HCT116 (cell line): ENCODE data around the gene TTLL11. TPM values are rescaled to one million over a fixed set of nuclear protein-coding genes. Genes with fewer than 3 reads are reported as not detected.

Experiments
- ATAC-seq: fragments of 200-7000 bp; cut with Tn5 transposase; 2 replicates; pipeline ENCODE4 v1.9.1; 2020; ENCODE audit warnings: mild to moderate bottlenecking, moderate library complexity
- BruUV-seq: library from RNA; stranded (reverse); fragments of 400-500 nt; replicated peaks from 2 replicates; lab custom pipeline; 2021; lab: Mats Ljungman, UMichigan
- CTCF ChIA-PET: fragments of 300-600 bp; sonication (Branson Sonifier 250); formaldehyde crosslinking; loops from one replicate; lab custom pipeline; 2021; ENCODE audit warnings: antibody characterized with exemption; lab: Charles Lee
- POLR2A ChIA-PET: fragments of 300-600, 350-600 bp; sonication (Branson Sonifier 250); formaldehyde crosslinking; loops from one replicate; lab custom pipeline; 2021; ENCODE audit warnings: antibody characterized with exemption; lab: Charles Lee
- RAD21 ChIA-PET, 2 experiments: fragments of 300-600 bp; sonication (Branson Sonifier 250); formaldehyde crosslinking; loops; one replicate each; lab custom pipeline; 2023; ENCODE audit warnings: low total read pairs in 2 of 2; ENCODE audit not compliant: uncharacterized antibody in 2 of 2, unreplicated experiment in 2 of 2, low non-redundant PET in 1 of 2; lab: Charles Lee
- DNase-seq: peaks from one replicate; pipeline ENCODE4 v3.0.0-alpha.2; 2010; ENCODE audit warnings: low read depth, low spot score
- H2AFZ ChIP-seq: fragments of 200-600 bp; shearing (Covaris generic), sonication (generic); 2 replicates; pipeline ENCODE4 v1.6.1; 2017; ENCODE audit warnings: low read depth, mixed run types, mixed read lengths, antibody characterized with exemption, low read length; ENCODE audit not compliant: poor library complexity, severe bottlenecking
- H3K27ac ChIP-seq: 2 replicates; pipeline ENCODE4 v1.5.1; 2012; ENCODE audit warnings: low read depth, low read length
- H3K27me3 ChIP-seq: fragments of 200-600 bp; sonication (generic); 2 replicates; pipeline ENCODE4 v1.6.1; 2016; ENCODE audit warnings: mixed run types, low read length, mixed read lengths; ENCODE audit not compliant: insufficient read depth
- H3K36me3 ChIP-seq, 2 experiments: fragments of 200-500 bp in 1 of 2; fragments of 200-600 bp in 1 of 2; sonication (Bioruptor generic) in 1 of 2; sonication (generic) in 1 of 2; 2 replicates each; pipeline versions ENCODE4 v1.5.1 to v1.6.1; 2014 to 2016; ENCODE audit warnings: low read length in 2 of 2, inconsistent platforms in 1 of 2, mixed read lengths in 1 of 2, mixed run types in 1 of 2; ENCODE audit not compliant: insufficient read depth in 2 of 2, control insufficient read depth in 1 of 2
- H3K4me1 ChIP-seq, 2 experiments: fragments of 200-600 bp in 1 of 2; sonication (generic) in 1 of 2; 2 replicates each; pipeline versions ENCODE4 v1.5.1 to v1.6.1; 2012 to 2017; ENCODE audit warnings: low read length in 2 of 2, inconsistent platforms in 1 of 2, mild to moderate bottlenecking in 1 of 2, mixed read lengths in 1 of 2, mixed run types in 1 of 2, moderate library complexity in 1 of 2; ENCODE audit not compliant: insufficient read depth in 2 of 2, control insufficient read depth in 1 of 2
- H3K4me2 ChIP-seq: fragments of 200-600 bp; sonication (generic); 2 replicates; pipeline ENCODE4 v1.6.1; 2017; ENCODE audit warnings: mixed run types, low read length, mixed read lengths
- H3K4me3 ChIP-seq, 2 experiments: fragments of 200-600 bp in 1 of 2; sonication (generic) in 1 of 2; replicated peaks in 1 of 2; 2 replicates each; pipeline ENCODE4 v1.5.1; 2011 to 2016; ENCODE audit warnings: low read length in 2 of 2, control low read depth in 1 of 2, low read depth in 1 of 2, mild to moderate bottlenecking in 1 of 2, mixed read lengths in 1 of 2, mixed run types in 1 of 2
- H3K79me2 ChIP-seq: fragments of 200-600 bp; sonication (generic); 2 replicates; pipeline ENCODE4 v1.6.1; 2017; ENCODE audit warnings: mild to moderate bottlenecking, mixed run types, low read length, moderate library complexity, mixed read lengths; ENCODE audit not compliant: insufficient read depth
- H3K9ac ChIP-seq: fragments of 200-600 bp; sonication (generic); 2 replicates; pipeline ENCODE4 v1.6.1; 2016; ENCODE audit warnings: low read length, mixed read lengths
- H3K9me2 ChIP-seq: fragments of 200-600 bp; sonication (generic), shearing (Covaris generic); 2 replicates; pipeline ENCODE4 v1.6.1; 2017; ENCODE audit warnings: mixed run types, mild to moderate bottlenecking, moderate library complexity; ENCODE audit not compliant: insufficient read depth
- H3K9me3 ChIP-seq, 2 experiments: fragments of 200-500 bp in 1 of 2; fragments of 200-600 bp in 1 of 2; sonication (Bioruptor generic) in 1 of 2; sonication (generic) in 1 of 2; 2 replicates each; pipeline ENCODE4 v1.6.1; 2014 to 2017; ENCODE audit warnings: low read length in 2 of 2, mixed read lengths in 2 of 2, inconsistent platforms in 1 of 2, low read depth in 1 of 2, mild to moderate bottlenecking in 1 of 2, mixed run types in 1 of 2, moderate library complexity in 1 of 2; ENCODE audit not compliant: control insufficient read depth in 1 of 2, insufficient read depth in 1 of 2
- H4K20me1 ChIP-seq: fragments of 200-600 bp; sonication (generic), shearing (Covaris generic); 2 replicates; pipeline ENCODE4 v1.6.1; 2017; ENCODE audit warnings: mixed run types, mild to moderate bottlenecking, moderate library complexity; ENCODE audit not compliant: insufficient read depth
- ATF3 ChIP-seq: IDR thresholded peaks from 2 replicates; pipeline ENCODE4 v1.6.1; 2012
- CTCF ChIP-seq, 3 experiments: fragments of 200-600 bp in 1 of 3; sonication (generic) in 1 of 3; IDR thresholded peaks in 2 of 3; conservative IDR thresholded peaks in 1 of 3; 2 replicates each; pipeline ENCODE4 v1.5.1; 2012 to 2017; ENCODE audit warnings: low read depth in 2 of 3, low read length in 2 of 3, antibody characterized with exemption in 1 of 3, borderline replicate concordance in 1 of 3, control low read depth in 1 of 3, mild to moderate bottlenecking in 1 of 3, mixed read lengths in 1 of 3, mixed run types in 1 of 3, moderate library complexity in 1 of 3; ENCODE audit not compliant: insufficient read depth in 1 of 3
- EGR1 ChIP-seq: IDR thresholded peaks from 2 replicates; pipeline ENCODE4 v1.6.1; 2012; ENCODE audit warnings: low read depth
- ELF1 ChIP-seq: IDR thresholded peaks from 2 replicates; pipeline ENCODE4 v1.6.1; 2012; ENCODE audit warnings: low read depth, borderline replicate concordance
- EZH2 ChIP-seq: fragments of 200-600 bp; sonication (generic); IDR thresholded peaks from 2 replicates; pipeline ENCODE4 v1.6.1; 2017; ENCODE audit warnings: antibody characterized with exemption, mixed run types
- EZH2phosphoT487 ChIP-seq: fragments of 200-600 bp; IDR thresholded peaks from 2 replicates; pipeline ENCODE4 v1.6.1; 2018; ENCODE audit warnings: antibody characterized with exemption, borderline replicate concordance
- MAX ChIP-seq: IDR thresholded peaks from 2 replicates; pipeline ENCODE4 v1.6.1; 2012
- POLR2A ChIP-seq: IDR thresholded peaks from 2 replicates; pipeline ENCODE4 v1.7.0; 2011; ENCODE audit warnings: borderline replicate concordance; ENCODE audit not compliant: insufficient read depth, insufficient read length; ENCODE audit errors: extremely low read depth
- POLR2AphosphoS5 ChIP-seq: IDR thresholded peaks from 2 replicates; pipeline ENCODE4 v1.6.1; 2011; ENCODE audit warnings: mild to moderate bottlenecking, low read depth, low read length, moderate library complexity
- RAD21 ChIP-seq: IDR thresholded peaks from 2 replicates; pipeline ENCODE4 v1.6.1; 2012; ENCODE audit warnings: low read depth, mild to moderate bottlenecking
- REST ChIP-seq: IDR thresholded peaks from 2 replicates; pipeline ENCODE4 v1.6.1; 2012; ENCODE audit warnings: low read depth
- SIN3A ChIP-seq: IDR thresholded peaks from 2 replicates; pipeline ENCODE4 v1.6.1; 2012; ENCODE audit warnings: low read depth
- SP1 ChIP-seq: IDR thresholded peaks from 2 replicates; pipeline ENCODE4 v1.6.1; 2012; ENCODE audit warnings: low read depth
- SRF ChIP-seq: IDR thresholded peaks from 2 replicates; pipeline ENCODE4 v1.6.1; 2012; ENCODE audit warnings: low read depth
- TCF7L2 ChIP-seq: IDR thresholded peaks from 2 replicates; pipeline ENCODE4 v1.7.0; 2011; ENCODE audit warnings: borderline replicate concordance, inconsistent platforms; ENCODE audit not compliant: insufficient read depth, insufficient read length; ENCODE audit errors: extremely low read depth
- ZBTB33 ChIP-seq: IDR thresholded peaks from 2 replicates; pipeline ENCODE4 v1.6.1; 2011; ENCODE audit warnings: mild to moderate bottlenecking, low read length, moderate library complexity; ENCODE audit not compliant: insufficient replicate concordance; ENCODE audit errors: extremely low read depth
- ZFX ChIP-seq: fragments of 450-650 bp; IDR thresholded peaks from 2 replicates; pipeline ENCODE4 v1.6.1; 2017
- intact Hi-C: fragments of 100-400 bp; cut with micrococcal nuclease; formaldehyde crosslinking; loops from 2 replicates; pipeline ENCODE4 v1.10.0; 2022
- total RNA-seq: library from RNA; stranded (reverse); gene quantifications from one replicate; pipeline ENCODE4 v1.2.1, GENCODE V29; 2021; ENCODE audit not compliant: unreplicated experiment

Gene TTLL11
- total RNA-seq, 1 experiment from 2014 or later, result 2.2 TPM

GRCh38 chr9:122128007-122128968, 35.2 kb upstream of the TTLL11 start:
- H3K9me3 ChIP-seq, result no peaks in the 10 kb centered on the region
- no TSS peak for BruUV-seq
- intact Hi-C loops, result loop anchor here (10.0 kb wide), 1 partner anchor 1227 kb away; the partner anchor contains the start of gene CRB2
- no peaks in the 10 kb centered on the region for H3K27me3 ChIP-seq
- no peaks in the 10 kb centered on the region for H3K79me2 ChIP-seq
- ChIA-PET CTCF (interaction anchor here (8.5 to 9.5 kb wide), 2 partner anchors 30 to 222 kb away, joined by 169 to 229 read pairs; no protein-coding TSS in a partner anchor), RAD21 (no interaction called here), POLR2A (no interaction called here)
- ATAC-seq (no peak), DNase-seq (no peak)
- TF ChIP-seq SIN3A, result no peak
- no peak for TF ChIP-seq SP1
- TF ChIP-seq EZH2, result no peak
- no peak for TF ChIP-seq EZH2phosphoT487
- TF ChIP-seq ATF3, result no peak
- TF ChIP-seq TCF7L2, result no peak
- TF ChIP-seq SRF, result no peak
- no peak for TF ChIP-seq ZFX
- no peak for TF ChIP-seq ZBTB33
- TF ChIP-seq RAD21, result no peak
- no peak for TF ChIP-seq POLR2A
- no peak for TF ChIP-seq REST
- no peak for TF ChIP-seq ELF1
- TF ChIP-seq POLR2AphosphoS5, result no peak
- TF ChIP-seq MAX, result no peak
- TF ChIP-seq EGR1, result no peak
- TF ChIP-seq CTCF (IDR thresholded peaks at IDR 0.05 in 2 of 3, conservative IDR thresholded peaks at IDR 0.05 in 1 of 3; ENCODE audit: borderline replicate concordance in 1 of 3, insufficient read depth in 1 of 3, low read depth in 2 of 3, low read length in 2 of 3), result no peak
- no peak overlapping the region for H2AFZ ChIP-seq
- H3K9me2 ChIP-seq, result no peaks in the 10 kb centered on the region
- H3K4me1 ChIP-seq, result peaks cover 0 to 8% of the 10 kb centered on the region in 2 experiments; a peak in 1 of 4 replicates
- no peak overlapping the region for H3K27ac ChIP-seq
- H3K4me2 ChIP-seq, result no peak overlapping the region
- H3K4me3 ChIP-seq, result no peak overlapping the region
- no peaks in the 10 kb centered on the region for H3K36me3 ChIP-seq
- H3K9ac ChIP-seq, result no peak overlapping the region
- no peaks in the 10 kb centered on the region for H4K20me1 ChIP-seq
